Endometrial microvascular endothelial cells (primary cell): ENCODE results near the gene ITPK1. TPM values are rescaled to one million over a fixed set of nuclear protein-coding genes. Genes with fewer than 3 reads are reported as not detected.

Experiments
- in situ Hi-C: cut with HindIII; loops from 2 replicates; pipeline ENCODE4 v1.10.0; 2017; ENCODE audit warnings: low sequenced_read_pairs, low pct_unique_long_range_greater_than_20kb; ENCODE audit errors: inconsistent ontology term
- total RNA-seq: library from RNA; depleted of rRNA; stranded (reverse); fragments of >200 nt; gene quantifications from one replicate; pipeline ENCODE4 v1.2.3, GENCODE V29; 2015; ENCODE audit errors: inconsistent ontology term

The ITPK1 gene
- total RNA-seq, 1 donor from 2014 or later, result 37.0 TPM

GRCh38 chr14:92959189-92959531 is 156.6 kb downstream of the ITPK1 start:
- in situ Hi-C loops, result no loop called here

DNA sequence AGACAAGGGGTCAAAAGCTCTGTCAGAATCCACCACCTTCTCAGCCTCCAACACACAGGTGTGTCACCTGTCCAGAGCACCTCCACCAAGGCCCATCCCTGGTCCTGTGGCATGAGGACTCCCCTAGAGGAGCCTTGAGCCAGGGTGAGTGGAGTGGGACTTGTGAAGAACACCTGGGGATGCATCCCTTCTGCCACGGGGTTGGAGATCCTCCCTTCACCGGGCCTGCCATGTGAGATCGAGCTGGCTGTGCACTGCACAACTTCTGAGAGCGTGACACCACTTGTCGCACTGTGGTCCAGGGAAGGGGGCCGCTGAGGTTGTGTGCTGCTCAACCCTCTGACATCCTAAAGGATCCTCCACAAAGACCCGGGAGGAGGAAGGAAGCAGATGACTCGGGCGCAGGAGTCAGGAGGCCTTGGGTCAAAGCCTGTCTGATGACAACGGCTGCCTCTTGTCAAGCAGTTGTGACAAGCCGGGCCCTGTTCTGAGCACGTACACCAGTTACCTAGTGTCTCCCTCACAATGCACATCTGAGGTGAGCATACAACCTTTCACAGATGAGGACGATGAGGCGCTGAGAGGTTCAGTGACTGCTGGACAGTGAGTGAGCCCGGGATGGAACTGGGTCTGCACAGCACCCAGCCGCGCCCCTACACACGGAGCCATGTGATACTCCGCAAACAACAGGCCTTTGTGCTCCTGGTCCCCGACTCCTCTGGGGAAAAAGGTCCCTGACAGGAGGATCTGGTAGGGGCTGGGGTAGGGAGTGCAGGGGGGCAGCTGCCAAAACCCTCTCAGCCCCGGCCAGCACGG is 157.1 kb downstream of the ITPK1 start:
- in situ Hi-C loops, result no loop called here

DNA sequence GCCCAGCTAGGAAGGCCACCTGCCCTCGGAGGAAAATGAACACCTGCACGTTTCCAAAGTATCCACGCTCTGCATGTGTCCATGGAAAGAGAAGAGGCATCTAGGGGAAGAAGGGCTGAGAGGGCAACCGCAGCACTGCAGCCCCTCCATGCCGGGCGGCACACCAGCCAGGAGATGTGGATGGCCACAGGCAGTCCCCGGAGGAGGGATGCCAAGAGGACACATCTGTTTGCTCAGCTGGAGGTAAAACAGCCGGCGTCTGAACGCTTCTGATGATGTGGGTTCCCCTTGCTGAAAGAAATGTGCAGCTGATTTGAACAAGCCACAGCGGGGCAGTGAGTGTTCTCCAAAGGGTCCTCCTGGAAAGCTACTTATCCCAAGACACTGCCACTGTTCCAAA is 158.8 kb downstream of the ITPK1 start:
- in situ Hi-C loops, result no loop called here

DNA sequence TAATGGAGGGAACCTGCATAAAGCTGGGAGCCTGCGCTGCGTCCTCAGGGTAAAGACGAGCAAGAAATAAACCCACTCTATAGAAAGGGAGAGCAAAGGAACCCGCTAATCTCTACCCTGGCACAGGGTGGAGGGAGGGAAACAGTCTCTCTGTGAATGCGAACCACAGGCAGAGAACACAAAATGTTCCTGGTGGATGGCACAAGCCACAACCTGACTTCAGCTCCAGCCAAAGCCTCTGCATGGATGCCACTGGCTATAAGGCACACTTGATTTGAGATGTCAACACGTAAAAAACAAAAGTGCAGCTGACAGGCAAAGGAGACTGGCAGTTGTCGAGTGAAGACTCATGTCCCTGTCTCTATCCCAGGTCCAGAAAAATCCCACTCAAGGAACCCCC is 160.3 kb downstream of the ITPK1 start:
- in situ Hi-C loops, result no loop called here

DNA sequence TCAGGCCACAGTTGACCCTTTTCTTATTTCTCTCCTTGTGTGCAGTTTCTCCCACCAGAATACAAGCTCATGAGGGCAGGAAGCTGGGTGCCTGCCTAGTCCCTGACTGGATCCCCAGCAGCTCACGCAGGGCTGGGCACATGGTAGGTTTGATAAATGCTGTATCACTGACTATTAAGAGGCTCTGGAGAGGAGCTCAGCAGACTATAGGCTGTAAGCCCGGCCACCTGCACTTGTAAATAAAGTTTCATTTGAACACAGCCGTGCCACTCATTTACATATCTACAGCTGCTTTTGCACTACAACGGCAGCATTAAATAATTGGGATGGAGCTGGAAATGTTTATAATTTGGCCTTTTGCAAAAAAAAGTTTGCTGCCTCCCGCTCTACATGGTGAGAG is 160.8 kb downstream of the ITPK1 start:
- in situ Hi-C loops, result no loop called here

DNA sequence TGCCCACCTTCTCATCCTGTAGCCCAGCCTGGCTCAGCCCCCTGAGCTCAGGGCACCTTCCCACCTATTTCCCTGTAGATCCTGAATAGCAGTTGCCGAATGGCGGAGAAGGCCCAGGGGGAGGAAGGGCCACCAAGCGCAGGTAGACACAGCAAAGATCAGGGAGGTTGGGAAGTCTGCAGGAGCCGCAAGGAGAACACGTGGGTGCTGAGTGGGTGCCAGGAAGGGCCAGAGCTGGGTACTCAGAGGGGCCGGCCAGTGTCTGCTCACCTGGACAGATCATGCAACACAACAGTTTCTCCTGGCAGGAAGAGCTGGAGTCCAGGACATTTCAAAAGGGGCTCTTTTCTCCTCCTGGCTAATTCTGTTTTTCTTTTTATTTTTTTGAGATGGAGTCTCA is 162.2 kb downstream of the ITPK1 start:
- in situ Hi-C loops, result no loop called here

- in situ Hi-C loops, result no loop called here
Measured at GRCh38 chr14:92952481-92953298, 163.0 kb downstream of the ITPK1 start.

DNA sequence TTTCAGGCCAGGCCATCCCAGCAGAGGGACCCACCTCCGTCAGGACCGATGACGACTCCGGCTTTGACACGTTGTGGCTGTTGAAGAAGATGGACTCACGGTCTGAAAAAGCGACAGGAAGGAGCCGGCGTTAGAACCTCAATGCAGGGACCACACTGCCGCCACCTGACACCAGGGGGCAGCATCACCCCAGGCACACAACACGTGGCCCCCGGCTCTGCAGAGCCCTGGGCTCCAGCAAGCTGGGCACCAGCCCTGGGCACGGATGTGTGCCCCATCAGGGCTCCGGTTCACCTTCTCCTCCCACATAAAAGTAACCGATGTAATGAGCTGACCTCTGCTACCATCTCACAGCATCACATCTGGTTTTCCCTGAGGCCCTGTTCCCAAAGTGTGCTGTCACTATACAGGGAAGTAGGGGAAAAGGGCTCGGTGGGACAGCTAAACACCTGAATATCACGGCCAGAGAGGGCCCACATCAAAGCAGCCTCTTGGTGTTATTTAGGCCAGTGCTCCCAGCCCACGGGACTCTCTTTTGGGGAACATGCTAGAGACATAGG is 163.7 kb downstream of the ITPK1 start:
- in situ Hi-C loops, result no loop called here

DNA sequence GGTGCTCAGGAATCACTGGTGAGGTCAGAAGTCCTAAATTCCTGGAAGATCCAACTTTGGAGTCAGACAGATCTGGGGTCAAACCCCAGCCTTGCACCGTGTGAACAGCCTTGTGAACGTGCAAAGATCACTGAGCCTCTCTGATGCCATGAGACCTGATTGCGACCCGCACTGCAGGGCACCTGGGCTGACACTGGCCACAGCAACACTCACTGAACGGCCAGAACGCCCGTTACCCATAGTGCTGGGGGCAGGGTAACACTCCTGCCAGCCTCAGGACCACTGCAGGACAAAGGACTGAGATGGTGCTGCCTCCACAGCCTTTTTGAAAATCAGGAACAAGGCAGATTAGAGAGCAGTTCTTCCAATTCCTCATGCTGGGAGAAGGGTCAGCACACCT is 164.5 kb downstream of the ITPK1 start:
- in situ Hi-C loops, result no loop called here

DNA sequence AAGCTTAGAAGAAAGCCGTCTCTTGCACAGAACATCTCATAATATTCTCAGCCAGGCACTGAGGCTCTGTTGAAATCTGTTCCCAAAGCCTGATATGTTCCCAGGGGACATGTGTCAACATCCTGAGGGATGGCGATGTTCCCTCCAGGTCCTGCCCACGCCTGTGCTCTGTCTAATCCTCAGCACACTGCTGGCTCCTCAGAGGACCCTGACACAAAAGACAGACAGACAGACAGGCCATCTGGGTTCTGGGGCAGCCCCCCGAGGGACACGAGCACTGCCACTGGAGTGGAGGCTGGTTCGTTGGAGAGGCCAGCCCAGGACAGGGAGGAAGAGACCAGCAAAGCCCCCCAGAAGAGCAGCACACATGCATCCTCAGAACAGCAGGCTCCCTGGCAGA is 165.0 kb downstream of the ITPK1 start:
- in situ Hi-C loops, result no loop called here

DNA sequence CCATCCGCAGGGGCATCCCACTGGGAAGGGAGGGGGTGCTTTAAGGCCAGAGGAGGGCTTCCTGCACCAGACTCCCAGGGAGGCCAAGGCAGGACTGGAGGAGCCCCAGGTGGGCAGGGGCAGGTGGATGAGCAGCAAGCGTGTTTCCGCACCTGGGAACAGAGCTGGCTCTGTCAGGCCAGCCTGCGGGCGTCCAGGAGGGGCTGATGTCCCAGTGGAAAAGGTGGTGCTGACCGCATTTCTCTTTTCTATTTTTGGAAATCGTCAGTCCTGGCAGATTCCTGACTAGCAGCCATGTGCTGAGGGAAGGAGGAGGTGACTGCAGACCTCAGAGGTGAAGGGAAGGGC is 165.6 kb downstream of the ITPK1 start:
- in situ Hi-C loops, result no loop called here

DNA sequence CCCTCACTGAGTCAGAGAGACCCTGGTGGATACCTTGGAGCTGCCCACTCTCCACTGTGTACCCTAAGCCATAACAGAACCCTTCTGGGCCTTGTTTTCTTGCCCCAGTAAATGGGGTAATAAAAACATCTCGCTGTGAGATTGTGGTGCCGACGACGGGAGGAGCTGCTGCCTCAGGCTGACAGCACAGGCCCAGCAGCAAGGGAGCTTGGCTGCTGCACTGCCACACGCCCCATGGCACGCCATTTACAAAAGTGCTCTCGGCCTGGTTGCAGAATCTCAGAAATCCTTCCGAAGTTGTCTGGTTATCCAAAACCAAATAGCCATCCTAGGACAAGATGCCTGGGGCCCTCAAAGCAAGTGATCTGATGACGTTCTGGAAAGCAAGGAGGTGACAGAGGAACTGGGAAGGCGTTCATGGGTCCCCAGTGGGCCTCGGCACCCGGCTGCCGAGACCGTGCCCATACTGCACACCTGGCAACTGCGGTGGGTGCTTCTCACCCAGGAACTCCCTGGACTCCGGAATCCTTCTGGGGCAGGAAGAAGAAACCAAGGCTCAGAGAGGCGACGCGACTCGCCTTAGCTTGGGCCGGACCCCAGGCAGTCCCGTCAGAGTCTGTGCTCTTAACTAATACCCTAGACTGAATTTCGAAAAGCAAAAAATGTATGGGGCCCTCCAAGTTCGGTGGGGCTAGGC is 166.1 kb downstream of the ITPK1 start:
- in situ Hi-C loops, result no loop called here

GRCh38 chr14:92948647-92949046 is 167.1 kb downstream of the ITPK1 start:
- in situ Hi-C loops, result no loop called here

- in situ Hi-C loops, result no loop called here
Measured at GRCh38 chr14:92946847-92947545, 168.7 kb downstream of the ITPK1 start.

GRCh38 chr14:92945959-92946846 is 169.5 kb downstream of the ITPK1 start:
- in situ Hi-C loops, result no loop called here

- in situ Hi-C loops, result no loop called here
Measured at GRCh38 chr14:92945544-92945943, 170.2 kb downstream of the ITPK1 start.

- in situ Hi-C loops, result no loop called here
Measured at GRCh38 chr14:92944976-92945375, 170.7 kb downstream of the ITPK1 start.
